Kidney epithelial cell (primary cell): ENCODE results near the gene ETV6. TPM values are rescaled to one million over a fixed set of nuclear protein-coding genes. Genes with fewer than 3 reads are reported as not detected.
"Not testable (repeated sequence)": the region's sequence is repeated elsewhere in the genome, so short reads cannot be mapped to it uniquely, and the experiment has no call there.

Experiments used
- DNase-seq: peaks from one replicate; pipeline ENCODE4 v3.0.0-alpha.2; 2010; ENCODE audit warnings: low read depth
- H3K27me3 ChIP-seq: 2 replicates; pipeline ENCODE4 v1.6.0; 2011; ENCODE audit warnings: low read length; ENCODE audit not compliant: control insufficient read depth, insufficient read depth
- H3K36me3 ChIP-seq: 2 replicates; pipeline ENCODE4 v1.5.1; 2011; ENCODE audit warnings: low read length; ENCODE audit not compliant: control insufficient read depth, insufficient read depth
- H3K4me3 ChIP-seq: 2 replicates; pipeline ENCODE4 v1.5.1; 2011; ENCODE audit warnings: low read depth, mild to moderate bottlenecking, control low read depth, low read length
- CTCF ChIP-seq: IDR thresholded peaks from 2 replicates; pipeline ENCODE4 v1.5.1; 2011; ENCODE audit warnings: mild to moderate bottlenecking, moderate library complexity, low read length, control low read depth, inconsistent platforms; ENCODE audit not compliant: insufficient read depth, poor library complexity, severe bottlenecking
- total RNA-seq: library from RNA; depleted of rRNA; stranded (reverse); fragments of >200 nt; gene quantifications from 2 replicates; pipeline ENCODE4 v1.2.3, GENCODE V29; 2015

The ETV6 gene
- total RNA-seq, 1 donor from 2014 or later = 17.6 TPM

- DNase-seq = no peak
- no peaks in the 10 kb centered on the region for H3K36me3 ChIP-seq
- no peaks in the 10 kb centered on the region for H3K27me3 ChIP-seq
- no peak overlapping the region for H3K4me3 ChIP-seq
- no peak for TF ChIP-seq CTCF
These were observed 31.7 kb downstream of the ETV6 start for GRCh38 chr12:11681207-11681606.

- H3K36me3 ChIP-seq, H3K27me3 ChIP-seq, DNase-seq, H3K4me3 ChIP-seq: not testable (repeated sequence)
These were observed 32.2 kb downstream of the ETV6 start for GRCh38 chr12:11681695-11682094.

- no peaks in the 10 kb centered on the region for H3K36me3 ChIP-seq
- H3K4me3 ChIP-seq = no peak overlapping the region
- H3K27me3 ChIP-seq = no peaks in the 10 kb centered on the region
- DNase-seq = no peak
- no peak for TF ChIP-seq CTCF
These were observed 34.9 kb downstream of the ETV6 start for GRCh38 chr12:11684393-11684792.

- no peak for TF ChIP-seq CTCF
- no peak for DNase-seq
- Histone ChIP-seq H3K27me3 (no peaks in the 10 kb centered on the region), H3K36me3 (no peaks in the 10 kb centered on the region), H3K4me3 (no peak overlapping the region)
These were observed 35.3 kb downstream of the ETV6 start for GRCh38 chr12:11684811-11685210.

GRCh38 chr12:11685316-11685715 lies 35.8 kb downstream of the ETV6 start:
- Histone ChIP-seq H3K27me3 (no peaks in the 10 kb centered on the region), H3K36me3 (no peaks in the 10 kb centered on the region), H3K4me3 (no peak overlapping the region)
- no peak for TF ChIP-seq CTCF
- no peak for DNase-seq

- no peaks in the 10 kb centered on the region for H3K27me3 ChIP-seq
- no peak for TF ChIP-seq CTCF
- no peak overlapping the region for H3K4me3 ChIP-seq
- DNase-seq = no peak
- H3K36me3 ChIP-seq = no peaks in the 10 kb centered on the region
These were observed 36.2 kb downstream of the ETV6 start for GRCh38 chr12:11685716-11686115.
